Activated naive CD4-positive, alpha-beta T cell treated with anti-CD3 and anti-CD28 coated beads for 36 hours (primary cell): ENCODE measurements around the gene PNISR. TPM values are rescaled to one million over a fixed set of nuclear protein-coding genes. Genes with fewer than 3 reads are reported as not detected.

Experiments used
- CTCF ChIA-PET: fragments of 350-600 bp; sonication (Branson Sonifier 250); formaldehyde crosslinking; loops from one replicate; lab custom pipeline; 2021; ENCODE audit warnings: antibody characterized with exemption; lab: Charles Lee
- DNase-seq: peaks from one replicate; pipeline ENCODE4 v3.0.0-alpha.2; 2020
- H3K27ac Mint-ChIP-seq: one replicate; pipeline ENCODE4 v1.8.0; 2021; ENCODE audit warnings: mild to moderate bottlenecking, mixed read lengths
- H3K27me3 Mint-ChIP-seq: one replicate; pipeline ENCODE4 v1.8.0; 2021; ENCODE audit warnings: low read depth, mixed read lengths
- H3K36me3 Mint-ChIP-seq: one replicate; pipeline ENCODE4 v1.8.0; 2021; ENCODE audit warnings: low read depth, mixed read lengths
- H3K4me1 Mint-ChIP-seq: one replicate; pipeline ENCODE4 v1.8.0; 2021; ENCODE audit warnings: low read depth, mixed read lengths
- H3K4me3 Mint-ChIP-seq: one replicate; pipeline ENCODE4 v1.8.0; 2021; ENCODE audit warnings: mild to moderate bottlenecking, moderate library complexity, mixed read lengths
- H3K9me3 Mint-ChIP-seq: one replicate; pipeline ENCODE4 v1.8.0; 2021; ENCODE audit warnings: mixed read lengths
- intact Hi-C: fragments of 100-400 bp; cut with micrococcal nuclease; formaldehyde crosslinking; loops from one replicate; pipeline ENCODE4 v1.15.1; 2023
- total RNA-seq, 2 experiments: library from RNA; stranded (reverse); gene quantifications; one replicate each; pipeline ENCODE4 v1.2.3, GENCODE V29; 2021

Gene PNISR
- total RNA-seq, 2 experiments from 2014 or later: 158 to 159 TPM

DNA sequence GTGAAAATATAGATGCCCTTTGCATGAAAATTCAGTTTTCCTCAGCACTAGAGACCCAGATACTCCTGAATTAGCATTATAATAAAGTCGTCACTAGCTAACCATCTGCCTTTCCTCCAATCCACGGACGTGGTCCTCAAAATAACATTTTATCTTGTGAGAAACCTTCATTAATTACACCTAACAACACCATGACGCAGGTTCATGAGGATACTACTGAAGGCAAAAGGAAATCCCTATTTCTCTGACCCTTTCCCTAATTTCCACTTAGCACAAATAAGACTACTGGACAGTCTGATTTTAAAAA, 1.3 kb upstream of the PNISR start:
- CTCF ChIA-PET: interaction anchor here (0.7 to 2.5 kb wide), 8 partner anchors 9 to 96 kb away, joined by 3 to 10 read pairs (median 4); no protein-coding TSS in a partner anchor
- Mint-ChIP-seq H3K9me3 (no peaks in the 10 kb centered on the region), H3K36me3 (peaks cover 22% of the 10 kb centered on the region), H3K4me3 (peak overlapping the region; percentile 95), H3K27me3 (no peaks in the 10 kb centered on the region), H3K27ac (peak overlapping the region; percentile 99), H3K4me1 (peaks cover 52% of the 10 kb centered on the region)
- intact Hi-C loops: loop anchor here (5.0 kb wide), 1 partner anchor 1456 kb away; the partner anchor contains the start of gene ASCC3
- no peak for DNase-seq

DNA sequence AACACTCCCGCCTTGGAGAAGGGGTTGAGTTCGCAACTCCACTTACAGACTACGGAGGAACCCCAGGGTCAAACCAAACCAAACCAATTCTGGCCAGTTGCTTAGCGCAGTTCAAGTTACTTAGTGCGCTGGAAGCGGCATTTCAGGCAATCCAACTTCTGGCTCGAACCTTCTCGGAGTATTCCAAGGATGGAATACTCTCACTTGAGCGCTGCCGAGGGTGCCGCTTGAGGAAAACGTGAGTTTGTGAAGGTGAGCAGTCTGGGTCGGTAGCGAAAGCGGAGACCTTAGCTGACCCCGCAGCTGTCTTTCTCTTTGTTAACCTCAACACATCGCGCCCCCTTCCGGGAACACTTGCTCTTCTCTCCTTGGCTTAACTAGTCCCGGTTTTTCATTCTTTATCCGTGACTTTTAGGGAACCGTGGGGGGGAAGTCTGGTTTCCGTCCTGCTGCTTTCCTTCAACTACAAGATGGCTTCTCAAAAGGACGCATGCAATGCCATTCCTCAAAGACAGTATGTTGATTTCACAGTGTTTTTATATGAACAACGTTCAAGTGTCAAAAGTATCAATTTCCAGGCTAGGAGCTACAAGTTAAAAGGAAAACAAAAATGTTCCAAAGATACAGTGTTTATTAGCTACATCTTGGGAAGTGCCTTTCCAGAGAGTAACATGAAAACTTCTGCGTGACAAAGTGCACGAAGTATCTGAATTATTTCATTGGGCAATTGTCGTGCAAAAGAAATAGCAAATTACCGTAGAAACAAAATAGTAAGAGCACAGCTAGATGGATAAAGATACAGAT, 741 bp upstream of the PNISR start:
- DNase-seq: peak; percentile 83
- Mint-ChIP-seq H3K9me3 (no peaks in the 10 kb centered on the region), H3K36me3 (peaks cover 21% of the 10 kb centered on the region), H3K27me3 (no peaks in the 10 kb centered on the region), H3K27ac (peak overlapping the region; percentile 99), H3K4me1 (peaks cover 58% of the 10 kb centered on the region), H3K4me3 (peak overlapping the region; percentile 95)
- CTCF ChIA-PET: interaction anchor here (0.7 to 2.5 kb wide), 8 partner anchors 8 to 96 kb away, joined by 3 to 10 read pairs (median 4); no protein-coding TSS in a partner anchor
- intact Hi-C loops: loop anchor here (1.0 to 5.0 kb wide), 9 partner anchors 32 to 1456 kb away; partner anchors contain the start of genes ASCC3, CCNC, COQ3 and USP45

DNA sequence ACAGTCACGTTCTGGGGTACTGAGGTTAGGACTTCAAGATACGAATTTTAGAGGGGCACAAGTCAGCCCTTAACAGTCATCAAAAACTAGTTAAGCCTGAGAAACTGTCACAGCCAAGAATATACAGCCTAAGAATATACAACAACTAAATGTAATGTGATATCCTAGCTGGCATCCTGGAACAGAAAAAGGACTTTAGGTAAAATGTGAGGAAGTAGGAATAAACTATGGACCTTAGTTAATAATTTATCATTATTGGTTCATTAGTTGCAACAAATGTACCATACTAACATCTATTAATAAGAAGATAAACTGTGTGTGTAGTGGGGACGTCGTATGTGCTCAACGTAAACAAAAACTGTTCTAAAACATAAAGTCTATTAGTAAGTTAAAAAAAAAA, 1.1 kb downstream of the PNISR start:
- CTCF ChIA-PET: interaction anchor here (0.9 to 2.5 kb wide), 4 partner anchors 8 to 93 kb away, joined by 4 to 10 read pairs (median 6); no protein-coding TSS in a partner anchor
- peaks cover 21% of the 10 kb centered on the region for H3K36me3 Mint-ChIP-seq
- intact Hi-C loops: loop anchor here (1.0 kb wide), 1 partner anchor 478 kb away; no protein-coding TSS in a partner anchor

DNA sequence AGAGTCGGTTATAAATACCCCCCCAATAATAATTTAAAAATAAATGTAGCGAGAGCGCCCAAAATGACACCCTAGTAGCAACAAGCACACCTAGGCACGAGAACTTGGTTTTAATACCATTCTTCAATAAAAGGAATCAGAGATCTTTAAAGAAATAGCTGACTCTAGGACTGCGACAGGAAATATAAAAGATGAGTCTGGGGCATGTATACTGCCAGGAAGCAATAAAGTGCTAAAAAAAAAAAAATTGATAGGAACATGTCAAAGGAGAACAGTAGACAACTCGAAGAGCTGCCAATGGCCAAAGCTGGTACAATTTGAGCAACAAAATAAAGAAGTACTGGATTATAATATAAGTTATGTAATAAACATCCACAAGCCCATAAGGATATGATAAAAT, 2.2 kb downstream of the PNISR start:
- no peak for DNase-seq
- Mint-ChIP-seq H3K27ac (no peak overlapping the region), H3K36me3 (peaks cover 21% of the 10 kb centered on the region), H3K4me3 (no peak overlapping the region), H3K4me1 (peaks cover 68% of the 10 kb centered on the region), H3K9me3 (no peaks in the 10 kb centered on the region), H3K27me3 (no peaks in the 10 kb centered on the region)
- intact Hi-C loops: no loop called here
- CTCF ChIA-PET: interaction anchor here (1.2 kb wide), 1 partner anchor 12 kb away, joined by 3 read pairs; no protein-coding TSS in a partner anchor

More for the DNA sequence above, 1.1 kb downstream of the PNISR start:
- H3K4me1 Mint-ChIP-seq: peaks cover 68% of the 10 kb centered on the region
- H3K9me3 Mint-ChIP-seq: no peaks in the 10 kb centered on the region
- no peaks in the 10 kb centered on the region for H3K27me3 Mint-ChIP-seq
- H3K4me3 Mint-ChIP-seq: peak overlapping the region; percentile 95
- peak overlapping the region; percentile 54 for H3K27ac Mint-ChIP-seq
- DNase-seq: no peak

DNA sequence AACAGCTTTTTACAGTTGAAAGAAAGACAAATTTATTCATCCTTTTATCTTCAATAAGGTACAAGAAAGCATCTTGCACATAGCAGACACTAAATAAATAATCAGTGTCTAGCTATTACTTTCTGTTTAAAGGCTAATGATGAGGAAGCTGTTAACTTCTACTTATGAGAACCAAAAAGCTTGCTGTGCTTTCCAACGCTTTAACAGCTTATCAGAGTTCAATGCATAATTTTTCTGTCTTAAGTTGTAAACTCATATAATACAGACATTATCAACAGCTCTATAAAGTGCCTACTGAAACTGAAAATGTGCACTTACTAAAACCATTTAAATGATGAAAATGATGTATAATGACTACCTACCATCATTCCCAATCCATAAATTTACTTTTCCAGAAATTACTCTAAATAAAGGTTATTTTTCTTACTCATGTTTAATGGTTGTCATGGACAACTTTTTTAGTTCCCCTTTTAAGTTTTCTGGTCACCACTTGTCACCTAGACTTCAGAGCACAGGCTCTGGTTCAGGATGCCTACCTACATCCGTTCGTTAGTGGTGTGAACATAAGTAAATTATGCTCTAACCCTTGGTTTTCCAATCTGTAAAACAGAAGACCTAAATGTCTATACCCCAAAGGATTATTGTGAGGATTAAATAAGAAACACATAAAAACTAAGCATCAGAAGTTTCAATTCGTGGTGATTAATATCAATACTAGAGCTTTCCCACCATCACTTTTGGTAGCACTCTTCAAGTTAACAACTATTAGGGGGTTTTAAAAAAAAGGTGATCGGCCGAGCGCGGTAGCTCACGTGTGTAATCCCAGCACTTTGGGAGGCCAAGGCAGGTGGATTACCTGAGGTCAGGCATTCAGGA, 8.0 kb downstream of the PNISR start:
- DNase-seq: no peak
- H3K4me3 Mint-ChIP-seq: no peak overlapping the region
- H3K4me1 Mint-ChIP-seq: peaks cover 60% of the 10 kb centered on the region
- CTCF ChIA-PET: interaction anchor here (1.0 to 1.5 kb wide), 2 partner anchors 7 to 9 kb away, joined by 4 read pairs; no protein-coding TSS in a partner anchor
- intact Hi-C loops: no loop called here
- no peaks in the 10 kb centered on the region for H3K9me3 Mint-ChIP-seq
- peak overlapping the region; percentile 36 for H3K27ac Mint-ChIP-seq
- peaks cover 12% of the 10 kb centered on the region for H3K36me3 Mint-ChIP-seq
- no peaks in the 10 kb centered on the region for H3K27me3 Mint-ChIP-seq

DNA sequence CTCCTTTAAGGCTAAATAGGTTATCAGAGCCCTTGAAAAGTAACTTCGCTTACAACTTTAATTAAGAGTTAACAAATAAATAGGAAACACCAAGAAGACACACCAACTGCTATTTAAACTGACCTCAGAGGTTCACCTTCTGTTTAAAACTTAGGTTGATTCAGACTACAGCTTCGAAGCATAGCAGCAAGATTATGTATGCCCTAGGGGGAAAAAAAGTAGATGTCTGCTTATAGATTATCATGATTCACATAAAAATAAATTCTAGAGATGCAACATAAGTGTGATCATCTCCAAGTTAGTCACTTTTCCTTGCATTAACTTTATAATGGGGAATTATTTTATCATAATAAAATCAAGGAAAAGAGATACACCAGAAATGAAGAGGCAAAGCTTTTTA, 8.9 kb downstream of the PNISR start:
- H3K4me1 Mint-ChIP-seq: peaks cover 55% of the 10 kb centered on the region
- intact Hi-C loops: no loop called here
- DNase-seq: no peak
- CTCF ChIA-PET: interaction anchor here (1.5 kb wide), 1 partner anchor 8 kb away, joined by 4 read pairs; no protein-coding TSS in a partner anchor
- no peak overlapping the region for H3K4me3 Mint-ChIP-seq
- H3K27ac Mint-ChIP-seq: no peak overlapping the region
- no peaks in the 10 kb centered on the region for H3K9me3 Mint-ChIP-seq
- H3K27me3 Mint-ChIP-seq: no peaks in the 10 kb centered on the region
- H3K36me3 Mint-ChIP-seq: peaks cover 10% of the 10 kb centered on the region

DNA sequence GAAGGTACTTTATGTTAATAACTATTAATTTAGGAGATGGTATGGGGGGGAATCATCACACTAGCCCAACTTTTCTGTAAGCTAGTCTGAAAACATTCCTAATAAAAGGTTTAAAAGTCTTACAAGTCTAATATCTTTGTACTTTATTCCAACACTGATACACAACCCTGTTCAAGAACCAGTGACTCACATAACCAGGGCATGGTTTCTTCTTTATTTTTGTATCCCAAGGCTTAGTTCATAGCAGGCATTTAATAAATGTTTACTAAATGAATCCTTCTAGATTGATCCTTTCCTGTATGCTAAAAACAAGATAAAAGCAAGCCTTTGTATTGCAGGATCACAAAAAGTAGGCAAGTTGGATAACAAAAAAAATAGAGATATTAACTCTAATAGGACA, 9.7 kb downstream of the PNISR start:
- CTCF ChIA-PET: interaction anchor here (2.3 kb wide), 1 partner anchor 10 kb away, joined by 8 read pairs; the partner anchor contains the start of gene PNISR
- Mint-ChIP-seq H3K27ac (no peak overlapping the region), H3K27me3 (no peaks in the 10 kb centered on the region), H3K9me3 (no peaks in the 10 kb centered on the region), H3K4me3 (no peak overlapping the region), H3K4me1 (peaks cover 54% of the 10 kb centered on the region), H3K36me3 (peaks cover 12% of the 10 kb centered on the region)
- no peak for DNase-seq
- intact Hi-C loops: loop anchor here (2.0 kb wide), 1 partner anchor 17 kb away; no protein-coding TSS in a partner anchor

DNA sequence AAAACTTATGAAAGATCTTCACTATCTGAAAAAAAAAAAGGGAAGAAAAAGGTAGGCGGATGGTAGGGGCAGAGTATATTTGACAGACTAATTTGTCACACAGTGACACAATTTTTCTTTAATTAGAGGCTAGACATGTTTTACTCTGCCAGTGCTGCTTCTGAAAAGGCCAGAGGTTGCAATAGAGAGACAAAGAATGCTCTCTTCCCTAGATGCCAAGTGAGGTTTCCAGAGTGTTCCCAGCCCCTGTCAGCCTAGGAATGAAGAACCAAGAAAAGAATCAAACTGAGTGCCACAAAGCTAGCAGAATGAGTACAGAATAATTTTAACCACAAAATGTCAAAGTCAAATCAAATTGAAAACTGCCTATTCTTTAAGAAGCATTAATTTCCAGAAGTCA, 13.0 kb downstream of the PNISR start:
- intact Hi-C loops: no loop called here
- Mint-ChIP-seq H3K36me3 (peaks cover 21% of the 10 kb centered on the region), H3K4me3 (no peak overlapping the region), H3K27ac (peak overlapping the region; percentile 56), H3K4me1 (peaks cover 34% of the 10 kb centered on the region), H3K9me3 (no peaks in the 10 kb centered on the region), H3K27me3 (no peaks in the 10 kb centered on the region)
- CTCF ChIA-PET: no interaction called here
- no peak for DNase-seq

DNA sequence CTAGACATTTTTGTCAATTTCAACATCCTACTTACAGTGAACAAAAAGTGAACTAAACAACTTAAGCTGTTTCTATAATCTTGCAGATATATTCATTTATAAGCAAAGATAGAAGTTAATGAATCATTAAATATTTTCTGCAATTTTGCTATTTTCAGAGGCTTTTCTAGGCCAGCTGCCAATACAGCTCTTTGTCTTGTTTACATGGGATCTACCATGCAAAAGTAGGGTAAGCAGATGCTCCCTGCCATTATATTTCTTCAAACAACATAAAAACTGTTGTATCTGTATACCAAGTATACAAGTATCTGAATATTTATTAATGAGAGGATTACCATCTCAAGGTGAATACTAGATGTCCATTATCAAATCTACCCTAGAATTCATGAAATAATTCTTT, 15.4 kb downstream of the PNISR start:
- Mint-ChIP-seq H3K9me3 (no peaks in the 10 kb centered on the region), H3K4me1 (peaks cover 22% of the 10 kb centered on the region), H3K36me3 (peaks cover 30% of the 10 kb centered on the region), H3K4me3 (no peak overlapping the region), H3K27me3 (no peaks in the 10 kb centered on the region), H3K27ac (no peak overlapping the region)
- CTCF ChIA-PET: interaction anchor here (0.7 to 1.2 kb wide), 2 partner anchors 8 to 16 kb away, joined by 3 to 4 read pairs; no protein-coding TSS in a partner anchor
- DNase-seq: no peak
- intact Hi-C loops: no loop called here

DNA sequence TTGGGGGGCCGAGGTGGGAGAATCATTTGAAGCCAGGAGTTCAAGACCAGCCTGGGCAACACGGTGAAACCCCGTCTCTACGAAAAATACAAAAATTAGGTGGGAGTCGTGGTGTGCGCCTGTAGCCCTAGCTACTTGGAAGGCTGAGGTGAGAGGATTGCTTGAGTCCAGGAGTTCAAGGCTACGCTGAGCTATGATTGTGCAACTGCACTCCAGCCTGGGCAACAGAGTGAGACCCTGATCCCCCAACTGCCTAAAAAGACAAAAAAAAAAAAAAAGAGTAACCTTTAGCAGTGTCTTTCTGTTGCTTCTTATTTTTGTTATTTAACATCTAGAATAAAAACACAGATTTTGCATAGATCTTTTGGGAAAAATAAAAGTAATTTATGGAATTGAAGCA, 18.0 kb downstream of the PNISR start:
- CTCF ChIA-PET: no interaction called here
- H3K27me3 Mint-ChIP-seq: no peaks in the 10 kb centered on the region
- intact Hi-C loops: no loop called here
- H3K27ac Mint-ChIP-seq: no peak overlapping the region
- DNase-seq: no peak
- H3K9me3 Mint-ChIP-seq: no peaks in the 10 kb centered on the region
- no peak overlapping the region for H3K4me3 Mint-ChIP-seq
- H3K4me1 Mint-ChIP-seq: peaks cover 9% of the 10 kb centered on the region
- peaks cover 33% of the 10 kb centered on the region for H3K36me3 Mint-ChIP-seq

DNA sequence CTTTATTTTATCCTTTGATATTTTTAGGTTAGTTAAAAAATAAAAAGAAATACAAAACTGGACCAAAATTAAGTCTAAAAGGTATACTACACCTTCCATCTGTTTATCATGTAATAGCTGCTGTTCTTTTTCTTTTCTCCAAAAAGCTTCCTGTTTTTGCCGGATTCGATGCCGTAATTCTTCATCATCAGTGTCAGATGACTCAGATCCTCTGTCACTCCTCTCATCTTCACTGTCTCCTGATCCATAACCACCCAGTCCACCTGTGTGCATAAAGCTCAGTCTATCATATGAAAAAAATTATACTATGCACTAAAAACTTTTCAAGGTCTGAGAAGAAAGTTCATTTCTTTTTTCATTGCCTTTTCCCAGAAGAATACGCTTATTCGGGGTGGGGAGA, 22.7 kb downstream of the PNISR start:
- Mint-ChIP-seq H3K4me1 (no peaks in the 10 kb centered on the region), H3K4me3 (no peak overlapping the region), H3K36me3 (peaks cover 31% of the 10 kb centered on the region), H3K9me3 (no peaks in the 10 kb centered on the region), H3K27me3 (no peaks in the 10 kb centered on the region), H3K27ac (no peak overlapping the region)
- no peak for DNase-seq
- CTCF ChIA-PET: interaction anchor here (0.6 kb wide), 1 partner anchor 107 kb away, joined by 4 read pairs; no protein-coding TSS in a partner anchor
- intact Hi-C loops: no loop called here

DNA sequence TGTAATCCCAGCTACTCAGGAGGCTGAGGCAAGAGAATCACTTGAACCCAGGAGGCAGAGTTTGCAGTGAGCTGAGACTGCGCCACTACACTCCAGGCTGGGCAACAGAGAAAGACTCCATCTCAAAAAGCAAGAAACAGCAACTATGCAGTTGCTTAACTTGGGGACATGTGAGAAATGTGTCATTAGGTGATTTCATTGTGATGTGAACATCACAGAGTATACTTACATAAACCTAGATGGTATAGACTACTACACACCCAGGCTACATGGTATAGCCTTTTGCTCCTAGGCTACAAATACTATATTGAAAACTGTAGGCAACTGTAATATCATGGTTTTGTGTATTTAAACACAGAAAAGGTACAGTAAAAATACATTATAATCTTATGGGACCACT, 27.8 kb downstream of the PNISR start:
- DNase-seq: no peak
- intact Hi-C loops: no loop called here
- peaks cover 16% of the 10 kb centered on the region for H3K36me3 Mint-ChIP-seq
- no peak overlapping the region for H3K27ac Mint-ChIP-seq
- CTCF ChIA-PET: no interaction called here
- H3K27me3 Mint-ChIP-seq: no peaks in the 10 kb centered on the region
- H3K4me1 Mint-ChIP-seq: peaks cover 11% of the 10 kb centered on the region
- H3K9me3 Mint-ChIP-seq: no peaks in the 10 kb centered on the region
- H3K4me3 Mint-ChIP-seq: no peak overlapping the region
